Urinary bladder (tissue), 4 donors: ENCODE data around the gene MCUR1. TPM values are rescaled to one million over a fixed set of nuclear protein-coding genes. Genes with fewer than 3 reads are reported as not detected.

ENCODE experiments used
- DNase-seq: peaks from one replicate; pipeline ENCODE4 v3.0.0-alpha.2; 2015; ENCODE audit errors: extremely low spot score
- H3K27ac ChIP-seq: one replicate; pipeline ENCODE4 v1.5.1; 2013; ENCODE audit warnings: low read depth, mild to moderate bottlenecking, moderate library complexity
- H3K36me3 ChIP-seq: one replicate; pipeline ENCODE4 v1.6.1; 2013; ENCODE audit warnings: mild to moderate bottlenecking, moderate library complexity; ENCODE audit not compliant: insufficient read depth
- H3K4me1 ChIP-seq: one replicate; pipeline ENCODE4 v1.6.1; 2013; ENCODE audit warnings: mild to moderate bottlenecking, moderate library complexity; ENCODE audit not compliant: insufficient read depth
- H3K4me3 ChIP-seq: one replicate; pipeline ENCODE4 v1.5.1; 2013; ENCODE audit warnings: low read depth, low read length
- WGBS: extraction: QIAGEN DNeasy Blood & Tissue Kit; methylation state at CpG from one replicate; pipeline ENCODE4 v1.1.7; 2013; 5-methylcytosine and 5-hydroxymethylcytosine counted together
- polyA plus RNA-seq: library from polyadenylated mRNA; stranded (reverse); fragments of 200-250 nt; gene quantifications from one replicate; pipeline ENCODE4 v1.2.3, GENCODE V29; 2013
- total RNA-seq: library from RNA; depleted of rRNA; stranded (reverse); fragments of >200 nt; gene quantifications from one replicate; pipeline ENCODE4 v1.2.3, GENCODE V29; 2014
- donor health status: healthy with polysubstance abuse.
- donor health status: healthy.

The MCUR1 gene
- total and polyA plus RNA-seq, 2 donors = 6.9 to 12.9 TPM

- 29% methylated on average over 6 of the region's 6 CpGs for WGBS
- Histone ChIP-seq H3K4me1 (peaks cover 3% of the 10 kb centered on the region), H3K4me3 (no peak overlapping the region), H3K27ac (no peak overlapping the region), H3K36me3 (no peaks in the 10 kb centered on the region)
- DNase-seq = no peak
These were observed 51.5 kb downstream of the MCUR1 start for GRCh38 chr6:13762611-13763441.

- 70% methylated on average over 6 of the region's 6 CpGs for WGBS
- DNase-seq = no peak
- H3K4me3 ChIP-seq = no peak overlapping the region
- H3K27ac ChIP-seq = peak overlapping the region; percentile 6
- H3K4me1 ChIP-seq = no peaks in the 10 kb centered on the region
- H3K36me3 ChIP-seq = no peaks in the 10 kb centered on the region
These were observed 52.9 kb downstream of the MCUR1 start for GRCh38 chr6:13761361-13762036.

- Histone ChIP-seq H3K27ac (no peak overlapping the region), H3K4me1 (no peaks in the 10 kb centered on the region), H3K4me3 (no peak overlapping the region), H3K36me3 (no peaks in the 10 kb centered on the region)
- WGBS = 64% methylated on average over 11 of the region's 11 CpGs
- DNase-seq = no peak
These were observed 53.8 kb downstream of the MCUR1 start for GRCh38 chr6:13760307-13761304.

- Histone ChIP-seq H3K4me1 (no peaks in the 10 kb centered on the region), H3K4me3 (no peak overlapping the region), H3K36me3 (no peaks in the 10 kb centered on the region), H3K27ac (no peak overlapping the region)
- 96% methylated on average over 6 of the region's 6 CpGs for WGBS
- DNase-seq = no peak
These were observed 55.3 kb downstream of the MCUR1 start for GRCh38 chr6:13759025-13759424.

GRCh38 chr6:13754644-13755043 is 59.7 kb downstream of the MCUR1 start:
- Histone ChIP-seq H3K4me3 (no peak overlapping the region), H3K36me3 (no peaks in the 10 kb centered on the region), H3K4me1 (no peaks in the 10 kb centered on the region), H3K27ac (no peak overlapping the region)
- DNase-seq = no peak
- 92% methylated on average over 2 of the region's 2 CpGs for WGBS

GRCh38 chr6:13743736-13744127 is 70.6 kb downstream of the MCUR1 start:
- no peak overlapping the region for H3K27ac ChIP-seq
- no peaks in the 10 kb centered on the region for H3K4me1 ChIP-seq
- no peaks in the 10 kb centered on the region for H3K36me3 ChIP-seq
- DNase-seq = no peak
- 90% methylated on average over 7 of the region's 7 CpGs for WGBS
- no peak overlapping the region for H3K4me3 ChIP-seq

- no peak for DNase-seq
- WGBS = 69% methylated on average over 56 of the region's 56 CpGs
- H3K36me3 ChIP-seq = no peaks in the 10 kb centered on the region
- no peak overlapping the region for H3K27ac ChIP-seq
- no peak overlapping the region for H3K4me3 ChIP-seq
- no peaks in the 10 kb centered on the region for H3K4me1 ChIP-seq
These were observed 71.2 kb downstream of the MCUR1 start for GRCh38 chr6:13742961-13743735.

- Histone ChIP-seq H3K4me1 (no peaks in the 10 kb centered on the region), H3K4me3 (no peak overlapping the region), H3K36me3 (no peaks in the 10 kb centered on the region), H3K27ac (no peak overlapping the region)
- no peak for DNase-seq
- WGBS = 84% methylated on average over 4 of the region's 4 CpGs
These were observed 73.0 kb downstream of the MCUR1 start for GRCh38 chr6:13741365-13741764.

Other genes with a start within 250 kb of the MCUR1 start
- gene SIRT5, start 240.0 kb downstream of the MCUR1 start, total RNA-seq = 16.4 TPM
- 7.2 TPM for gene SIRT5, start 240.0 kb downstream of the MCUR1 start, polyA plus RNA-seq
- 49.5 TPM for gene NOL7, start 199.2 kb downstream of the MCUR1 start, total RNA-seq
- 86.6 TPM for gene NOL7, start 199.2 kb downstream of the MCUR1 start, polyA plus RNA-seq
- 57.2 TPM for gene RANBP9, start 102.7 kb downstream of the MCUR1 start, total RNA-seq
- 26.8 TPM for gene RANBP9, start 102.7 kb downstream of the MCUR1 start, polyA plus RNA-seq
- 0.90 TPM for gene RNF182, start 110.4 kb upstream of the MCUR1 start, total RNA-seq
- 0.19 TPM for gene RNF182, start 110.4 kb upstream of the MCUR1 start, polyA plus RNA-seq